GM13977 (cell line): Measurements from ENCODE around the gene DRD3.

Experiments
- DNase-seq: peaks from one replicate; pipeline ENCODE4 v3.0.0; 2012; ENCODE audit warnings: low spot score
- CTCF ChIP-seq: IDR thresholded peaks from 2 replicates; pipeline ENCODE4 v1.5.1; 2012; ENCODE audit warnings: mild to moderate bottlenecking, control low read depth; ENCODE audit not compliant: insufficient read depth; ENCODE audit errors: extremely low read depth, missing control alignments
- in situ Hi-C: fragments of 300-500 bp; cut with MboI; formaldehyde crosslinking; loops from one replicate; pipeline ENCODE4 v1.12.0; 2022; ENCODE audit warnings: low sequenced_read_pairs, low pct_unique_long_range_greater_than_20kb, mixed read lengths, inconsistent platforms; ENCODE audit not compliant: unreplicated experiment

Gene DRD3

GRCh38 chr3:114104414-114104813 lies 74.4 kb downstream of the DRD3 start:
- in situ Hi-C loops: no loop called here
- no peak for DNase-seq
- no peak for TF ChIP-seq CTCF

- in situ Hi-C loops: no loop called here
- TF ChIP-seq CTCF: no peak
- no peak for DNase-seq
Measured at GRCh38 chr3:114103858-114104257, 75.0 kb downstream of the DRD3 start.

- no peak for DNase-seq
- in situ Hi-C loops: no loop called here
- TF ChIP-seq CTCF: no peak
Measured at GRCh38 chr3:114103181-114103580, 75.7 kb downstream of the DRD3 start.

- in situ Hi-C loops: no loop called here
- TF ChIP-seq CTCF: no peak
- no peak for DNase-seq
Measured at GRCh38 chr3:114101101-114101500, 77.8 kb downstream of the DRD3 start.

- no peak for TF ChIP-seq CTCF
- no peak for DNase-seq
- in situ Hi-C loops: no loop called here
Measured at GRCh38 chr3:114095796-114096195, 83.1 kb downstream of the DRD3 start.

GRCh38 chr3:114093596-114093995 lies 85.3 kb downstream of the DRD3 start:
- no peak for DNase-seq
- in situ Hi-C loops: no loop called here
- no peak for TF ChIP-seq CTCF

- no peak for TF ChIP-seq CTCF
- in situ Hi-C loops: no loop called here
- DNase-seq: no peak
Measured at GRCh38 chr3:114093016-114093380, 85.9 kb downstream of the DRD3 start.
